Muscle of leg (tissue), 11 donors: ENCODE results near the gene OAS1. TPM values are rescaled to one million over a fixed set of nuclear protein-coding genes. Genes with fewer than 3 reads are reported as not detected.

Source experiments
- DNase-seq: peaks from one replicate; pipeline ENCODE4 v3.0.0; 2013
- H3K27ac ChIP-seq: one replicate; pipeline ENCODE4 v1.5.1; 2013; ENCODE audit warnings: mild to moderate bottlenecking, low read length, control low read depth
- H3K27me3 ChIP-seq: one replicate; pipeline ENCODE4 v1.6.1; 2013; ENCODE audit warnings: low read length; ENCODE audit not compliant: control insufficient read depth, insufficient read depth
- H3K36me3 ChIP-seq: one replicate; pipeline ENCODE4 v1.6.1; 2013; ENCODE audit warnings: low read length; ENCODE audit not compliant: control insufficient read depth, insufficient read depth
- H3K4me1 ChIP-seq: one replicate; pipeline ENCODE4 v1.6.1; 2013; ENCODE audit warnings: low read length; ENCODE audit not compliant: control insufficient read depth, insufficient read depth
- H3K4me3 ChIP-seq: one replicate; pipeline ENCODE4 v1.5.1; 2013; ENCODE audit warnings: low read length, control low read depth
- H3K9me3 ChIP-seq: replicated peaks from 2 replicates; pipeline ENCODE4 v1.6.1; 2013; ENCODE audit warnings: low read depth, low read length; ENCODE audit not compliant: control insufficient read depth
- WGBS: methylation state at CpG from one replicate; pipeline ENCODE4 v1.1.5; 2013; ENCODE audit warnings: missing lambda C conversion rate; ENCODE audit not compliant: insufficient coverage; 5-methylcytosine and 5-hydroxymethylcytosine counted together
- polyA plus RNA-seq, 8 donors: library from polyadenylated mRNA; unstranded; fragments of 120-200 nt; gene quantifications; one replicate each; pipeline versions ENCODE4 v1.2.1 to v1.2.3, GENCODE V29; 2013; ENCODE audit warnings: inconsistent platforms in 1 of 8, low replicate concordance in 1 of 8; ENCODE audit not compliant: insufficient read length in 8 of 8, insufficient read depth in 1 of 8
- total RNA-seq: library from RNA; stranded (reverse); fragments of 120-200 nt; gene quantifications from one replicate; pipeline ENCODE4 v1.2.4, GENCODE V29; 2013

The OAS1 gene
- total and polyA plus RNA-seq, 9 donors = 1.9 to 3.9 (median 3.2) TPM

GRCh38 chr12:112932485-112933128 lies 25.8 kb downstream of the OAS1 start:
- DNase-seq = no peak
- WGBS = 43% methylated on average over 2 of the region's 6 CpGs
- no peaks in the 10 kb centered on the region for H3K36me3 ChIP-seq
- no peak overlapping the region for H3K27ac ChIP-seq
- no peaks in the 10 kb centered on the region for H3K27me3 ChIP-seq
- no peaks in the 10 kb centered on the region for H3K4me1 ChIP-seq
- no peak overlapping the region for H3K4me3 ChIP-seq
- no peaks in the 10 kb centered on the region for H3K9me3 ChIP-seq

DNA sequence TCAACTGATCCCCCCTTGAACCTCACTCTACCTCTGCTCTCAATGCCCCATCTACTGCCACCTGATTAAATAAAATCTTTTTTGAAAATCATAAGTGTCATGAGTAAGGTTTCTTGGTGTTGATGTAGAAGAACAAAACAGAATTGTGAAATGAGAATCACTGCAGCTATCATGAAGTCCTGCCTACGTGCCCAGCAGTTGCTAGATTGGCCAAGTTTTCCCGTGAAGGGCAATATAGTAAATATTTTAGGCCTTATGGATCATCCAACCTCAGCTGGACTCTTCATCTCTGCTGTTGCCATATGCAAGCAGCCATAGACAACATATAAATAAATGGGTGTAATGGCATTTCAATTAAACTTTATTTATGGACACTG lies 26.4 kb downstream of the OAS1 start:
- no peak overlapping the region for H3K4me3 ChIP-seq
- H3K27ac ChIP-seq = no peak overlapping the region
- H3K36me3 ChIP-seq = no peaks in the 10 kb centered on the region
- 100% methylated on average over 1 of the region's 2 CpGs for WGBS
- DNase-seq = no peak
- H3K4me1 ChIP-seq = no peaks in the 10 kb centered on the region
- no peaks in the 10 kb centered on the region for H3K27me3 ChIP-seq
- no peaks in the 10 kb centered on the region for H3K9me3 ChIP-seq

- 50% methylated on average over 1 of the region's 1 CpG for WGBS
- no peak overlapping the region for H3K4me3 ChIP-seq
- H3K4me1 ChIP-seq = peaks cover 16% of the 10 kb centered on the region
- no peaks in the 10 kb centered on the region for H3K27me3 ChIP-seq
- no peak overlapping the region for H3K27ac ChIP-seq
- H3K36me3 ChIP-seq = peaks cover 3% of the 10 kb centered on the region
- DNase-seq = no peak
- no peaks in the 10 kb centered on the region for H3K9me3 ChIP-seq
These were observed 29.5 kb downstream of the OAS1 start for GRCh38 chr12:112936264-112936663.

GRCh38 chr12:112936927-112937326 lies 30.2 kb downstream of the OAS1 start:
- DNase-seq = no peak
- Histone ChIP-seq H3K4me1 (peaks cover 16% of the 10 kb centered on the region), H3K36me3 (peaks cover 9% of the 10 kb centered on the region), H3K27ac (peak overlapping the region; percentile 47), H3K4me3 (no peak overlapping the region), H3K9me3 (no peaks in the 10 kb centered on the region), H3K27me3 (no peaks in the 10 kb centered on the region)
- WGBS = no CpG with 5 or more reads among the region's 2 CpGs

DNA sequence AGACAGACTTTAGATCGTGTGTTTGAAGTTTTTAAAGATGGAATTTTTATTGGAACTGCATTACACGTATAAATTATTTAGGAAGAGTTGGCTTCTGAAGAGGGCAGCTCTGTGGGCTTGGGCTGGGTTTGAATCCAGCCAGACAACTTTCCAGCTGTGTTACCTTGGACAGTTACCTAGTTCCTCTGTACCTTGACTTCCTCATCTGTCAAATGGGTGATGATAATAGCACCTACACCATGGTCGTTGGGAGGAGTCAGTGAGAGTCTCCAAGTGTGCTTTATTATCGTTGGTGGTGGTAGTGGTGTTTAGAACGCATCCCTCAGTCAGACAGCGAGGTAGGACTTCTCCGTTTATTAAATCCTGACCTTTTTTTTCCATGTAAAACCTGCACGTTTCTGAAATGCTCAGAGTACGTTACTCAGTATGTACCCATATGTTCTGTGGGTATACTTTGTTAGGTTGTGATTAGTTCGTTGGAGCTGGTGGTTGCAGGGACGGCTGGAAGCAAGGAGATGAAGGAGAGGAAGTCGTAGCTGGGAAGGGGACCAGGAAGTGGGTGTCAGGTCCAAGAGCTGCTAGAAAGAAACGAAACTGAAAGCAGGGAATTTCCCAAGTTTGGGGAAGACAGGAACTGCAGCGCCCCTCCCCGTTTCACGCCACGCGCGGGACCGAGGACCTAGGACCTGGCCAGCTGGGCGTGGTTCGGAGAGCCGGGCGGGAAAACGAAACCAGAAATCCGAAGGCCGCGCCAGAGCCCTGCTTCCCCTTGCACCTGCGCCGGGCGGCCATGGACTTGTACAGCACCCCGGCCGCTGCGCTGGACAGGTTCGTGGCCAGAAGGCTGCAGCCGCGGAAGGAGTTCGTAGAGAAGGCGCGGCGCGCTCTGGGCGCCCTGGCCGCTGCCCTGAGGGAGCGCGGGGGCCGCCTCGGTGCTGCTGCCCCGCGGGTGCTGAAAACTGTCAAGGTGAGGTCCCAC lies 31.3 kb downstream of the OAS1 start, which contains the start of gene OAS3:
TSS of gene OAS3 (plus strand) at position 734 of the 979 bp plus-strand sequence. CDS start at position 791, 57 bp downstream.
- peak; percentile 97 for DNase-seq
- H3K4me3 ChIP-seq = peak within 1 kb of the TSS; percentile 65
- no peaks in the 10 kb centered on the region for H3K9me3 ChIP-seq
- peak within 1 kb of the TSS; percentile 85 for H3K27ac ChIP-seq
- peaks cover 17% of the 10 kb centered on the region for H3K36me3 ChIP-seq
- H3K4me1 ChIP-seq = peaks cover 16% of the 10 kb centered on the region
- no peaks in the 10 kb centered on the region for H3K27me3 ChIP-seq
- 2% methylated on average over 44 of the region's 50 CpGs for WGBS

GRCh38 chr12:112938751-112939150 lies 32.0 kb downstream of the OAS1 start:
- H3K9me3 ChIP-seq = no peaks in the 10 kb centered on the region
- peak overlapping the region; percentile 65 for H3K4me3 ChIP-seq
- WGBS = no CpG with 5 or more reads among the region's 11 CpGs
- peaks cover 16% of the 10 kb centered on the region for H3K4me1 ChIP-seq
- peak; percentile 11 for DNase-seq
- peak overlapping the region; percentile 85 for H3K27ac ChIP-seq
- peaks cover 24% of the 10 kb centered on the region for H3K36me3 ChIP-seq
- no peaks in the 10 kb centered on the region for H3K27me3 ChIP-seq

GRCh38 chr12:112939761-112940381 lies 33.1 kb downstream of the OAS1 start:
- Histone ChIP-seq H3K27me3 (no peaks in the 10 kb centered on the region), H3K36me3 (peaks cover 32% of the 10 kb centered on the region), H3K27ac (peak overlapping the region; percentile 44), H3K4me1 (peaks cover 16% of the 10 kb centered on the region), H3K9me3 (no peaks in the 10 kb centered on the region), H3K4me3 (peak overlapping the region; percentile 65)
- WGBS = 40% methylated on average over 5 of the region's 7 CpGs
- no peak for DNase-seq

DNA sequence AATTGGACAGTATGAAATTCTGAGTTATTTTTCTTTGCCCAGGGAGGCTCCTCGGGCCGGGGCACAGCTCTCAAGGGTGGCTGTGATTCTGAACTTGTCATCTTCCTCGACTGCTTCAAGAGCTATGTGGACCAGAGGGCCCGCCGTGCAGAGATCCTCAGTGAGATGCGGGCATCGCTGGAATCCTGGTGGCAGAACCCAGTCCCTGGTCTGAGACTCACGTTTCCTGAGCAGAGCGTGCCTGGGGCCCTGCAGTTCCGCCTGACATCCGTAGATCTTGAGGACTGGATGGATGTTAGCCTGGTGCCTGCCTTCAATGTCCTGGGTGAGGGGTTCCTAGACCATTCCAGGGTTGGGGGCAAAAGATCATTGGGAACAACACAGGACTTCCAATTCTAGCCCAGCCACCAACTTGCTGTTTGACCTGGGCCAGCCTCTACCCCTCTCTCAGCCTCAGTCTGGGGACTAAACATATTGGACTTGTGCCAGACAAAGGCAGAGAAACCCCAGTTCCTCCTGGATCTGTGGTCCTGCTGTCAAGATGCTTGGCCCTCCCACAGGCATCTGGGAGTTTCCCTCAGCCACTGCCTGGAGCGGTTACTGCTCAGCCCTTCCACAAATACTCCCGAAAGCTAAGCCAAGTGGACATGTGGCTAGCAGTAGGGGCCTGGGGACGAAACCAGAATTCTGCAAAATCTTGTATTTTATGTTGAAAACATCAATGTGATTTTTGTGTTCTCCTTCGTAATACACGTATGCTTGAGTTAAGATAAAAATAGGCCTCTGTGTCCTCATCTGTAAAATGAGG lies 35.0 kb downstream of the OAS1 start:
- peaks cover 16% of the 10 kb centered on the region for H3K4me1 ChIP-seq
- no peaks in the 10 kb centered on the region for H3K9me3 ChIP-seq
- H3K36me3 ChIP-seq = peaks cover 48% of the 10 kb centered on the region
- no peak overlapping the region for H3K27ac ChIP-seq
- no peaks in the 10 kb centered on the region for H3K27me3 ChIP-seq
- WGBS = 92% methylated on average over 11 of the region's 16 CpGs
- DNase-seq = no peak
- H3K4me3 ChIP-seq = no peak overlapping the region

- Histone ChIP-seq H3K27me3 (no peaks in the 10 kb centered on the region), H3K9me3 (no peaks in the 10 kb centered on the region), H3K4me1 (peaks cover 16% of the 10 kb centered on the region), H3K36me3 (peaks cover 55% of the 10 kb centered on the region), H3K27ac (no peak overlapping the region), H3K4me3 (no peak overlapping the region)
- no CpG with 5 or more reads among the region's 1 CpG for WGBS
- DNase-seq = no peak
These were observed 35.8 kb downstream of the OAS1 start for GRCh38 chr12:112942572-112942971.
